Endothelial cell (in vitro differentiated cells): Measurements from ENCODE around the gene AGPAT2. TPM values are rescaled to one million over a fixed set of nuclear protein-coding genes. Genes with fewer than 3 reads are reported as not detected.

Experiments
- DNase-seq: peaks from one replicate; pipeline ENCODE4 v3.0.0; 2021; ENCODE audit warnings: low spot score
- H3K27ac Mint-ChIP-seq: one replicate; pipeline ENCODE4 v1.8.0; 2021; ENCODE audit warnings: mixed read lengths, inconsistent platforms; ENCODE audit not compliant: unreplicated experiment
- H3K27me3 Mint-ChIP-seq: one replicate; pipeline ENCODE4 v1.8.0; 2021; ENCODE audit warnings: mild to moderate bottlenecking, moderate library complexity, mixed read lengths, inconsistent platforms; ENCODE audit not compliant: unreplicated experiment
- H3K36me3 Mint-ChIP-seq: one replicate; pipeline ENCODE4 v1.8.0; 2021; ENCODE audit warnings: mild to moderate bottlenecking, low read depth, mixed read lengths, inconsistent platforms; ENCODE audit not compliant: unreplicated experiment
- H3K4me1 Mint-ChIP-seq: one replicate; pipeline ENCODE4 v1.8.0; 2021; ENCODE audit warnings: mild to moderate bottlenecking, mixed read lengths, inconsistent platforms; ENCODE audit not compliant: unreplicated experiment
- H3K4me3 Mint-ChIP-seq: one replicate; pipeline ENCODE4 v1.8.0; 2021; ENCODE audit warnings: mild to moderate bottlenecking, mixed read lengths, inconsistent platforms; ENCODE audit not compliant: unreplicated experiment
- H3K9me3 Mint-ChIP-seq: one replicate; pipeline ENCODE4 v1.8.0; 2021; ENCODE audit warnings: mixed read lengths, inconsistent platforms; ENCODE audit not compliant: unreplicated experiment
- CTCF ChIP-seq: fragments of 200-600 bp; sonication (generic); IDR thresholded peaks from one replicate; pipeline ENCODE4 v1.5.0; 2021; ENCODE audit warnings: antibody characterized with exemption; ENCODE audit not compliant: unreplicated experiment
- total RNA-seq: library from RNA; stranded (reverse); fragmentation: NEBNext Ultra II Directional; extraction: Animal tissue kit (Norgen Biotek cat#: 25700); gene quantifications from one replicate; pipeline ENCODE4 v1.2.1, GENCODE V29; 2021; ENCODE audit not compliant: unreplicated experiment

Gene AGPAT2
- total RNA-seq, 1 donor from 2014 or later, result 38.9 TPM

GRCh38 chr9:136692185-136693134 lies 5.2 kb upstream of the AGPAT2 start:
- H3K9me3 Mint-ChIP-seq, result no peaks in the 10 kb centered on the region
- H3K4me3 Mint-ChIP-seq, result no peak overlapping the region
- H3K27ac Mint-ChIP-seq, result no peak overlapping the region

GRCh38 chr9:136691316-136692184 lies 4.3 kb upstream of the AGPAT2 start:
- DNase-seq, result no peak
- H3K4me1 Mint-ChIP-seq, result peaks cover 11% of the 10 kb centered on the region
- TF ChIP-seq CTCF, result no peak
- H3K27ac Mint-ChIP-seq, result no peak overlapping the region
- H3K4me3 Mint-ChIP-seq, result no peak overlapping the region
- peaks cover 6% of the 10 kb centered on the region for H3K27me3 Mint-ChIP-seq
- no peaks in the 10 kb centered on the region for H3K9me3 Mint-ChIP-seq
- no peaks in the 10 kb centered on the region for H3K36me3 Mint-ChIP-seq

More at GRCh38 chr9:136692185-136693134, 5.2 kb upstream of the AGPAT2 start:
- Mint-ChIP-seq H3K36me3 (no peaks in the 10 kb centered on the region), H3K27me3 (peaks cover 6% of the 10 kb centered on the region), H3K4me1 (peaks cover 14% of the 10 kb centered on the region)
- TF ChIP-seq CTCF, result no peak
- DNase-seq, result no peak

DNA sequence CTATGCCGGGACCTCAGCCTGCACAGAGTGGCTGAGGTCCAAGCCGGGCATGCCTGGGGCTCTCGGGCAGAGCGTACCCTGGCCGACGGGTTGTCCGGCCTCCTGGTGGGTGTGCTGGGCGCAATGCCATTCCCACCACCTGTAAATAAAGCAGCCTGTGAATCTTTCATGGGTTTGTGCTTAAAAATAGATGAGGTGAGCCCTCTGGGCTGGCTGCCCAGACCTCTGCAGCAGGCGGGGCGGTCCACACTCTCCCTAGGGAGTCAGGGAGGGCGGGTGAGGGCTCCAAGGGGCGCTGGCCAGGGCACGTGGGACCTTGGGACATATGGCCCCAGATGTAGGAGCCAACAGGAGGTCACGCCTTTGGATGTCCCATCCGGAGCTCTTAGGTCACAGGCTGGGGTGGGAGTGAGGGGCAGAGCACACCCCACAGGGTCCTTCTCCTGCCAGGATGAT lies 3.6 kb upstream of the AGPAT2 start:
- Mint-ChIP-seq H3K36me3 (no peaks in the 10 kb centered on the region), H3K27me3 (peaks cover 8% of the 10 kb centered on the region), H3K4me1 (peaks cover 11% of the 10 kb centered on the region), H3K4me3 (no peak overlapping the region), H3K9me3 (no peaks in the 10 kb centered on the region), H3K27ac (no peak overlapping the region)
- no peak for DNase-seq
- no peak for TF ChIP-seq CTCF

- H3K4me3 Mint-ChIP-seq, result peak overlapping the region; percentile 60
- H3K27ac Mint-ChIP-seq, result peak overlapping the region; percentile 2
- DNase-seq, result no peak
- no peak for TF ChIP-seq CTCF
- H3K36me3 Mint-ChIP-seq, result no peaks in the 10 kb centered on the region
- no peaks in the 10 kb centered on the region for H3K9me3 Mint-ChIP-seq
- peaks cover 13% of the 10 kb centered on the region for H3K27me3 Mint-ChIP-seq
- H3K4me1 Mint-ChIP-seq, result peaks cover 11% of the 10 kb centered on the region
Measured at GRCh38 chr9:136690104-136690805, 3.0 kb upstream of the AGPAT2 start.
